Endodermal cell (in vitro differentiated cells): ENCODE results near the gene ETDC. TPM values are rescaled to one million over a fixed set of nuclear protein-coding genes. Genes with fewer than 3 reads are reported as not detected.

Experiments used
- DNase-seq: peaks from one replicate; pipeline ENCODE4 v3.0.0-alpha.2; 2017
- H3K27ac ChIP-seq: 2 replicates; pipeline ENCODE4 v1.5.1; 2013; ENCODE audit warnings: mild to moderate bottlenecking, low read depth, low read length, moderate library complexity
- H3K27me3 ChIP-seq: 2 replicates; pipeline ENCODE4 v1.6.1; 2013; ENCODE audit warnings: mild to moderate bottlenecking, low read length, moderate library complexity; ENCODE audit not compliant: insufficient read depth, control insufficient read depth, poor library complexity, severe bottlenecking
- H3K36me3 ChIP-seq: 2 replicates; pipeline ENCODE4 v1.7.0; 2013; ENCODE audit warnings: mild to moderate bottlenecking, low read length, moderate library complexity; ENCODE audit not compliant: control insufficient read depth, insufficient read depth
- H3K4me1 ChIP-seq: one replicate; pipeline ENCODE4 v1.7.0; 2013; ENCODE audit warnings: low read length; ENCODE audit not compliant: control insufficient read depth, insufficient read depth
- H3K4me3 ChIP-seq: 2 replicates; pipeline ENCODE4 v1.5.1; 2013; ENCODE audit warnings: mild to moderate bottlenecking, low read length, moderate library complexity
- H3K9ac ChIP-seq: 2 replicates; pipeline ENCODE4 v1.6.1; 2013; ENCODE audit warnings: mild to moderate bottlenecking, low read length, moderate library complexity; ENCODE audit not compliant: poor library complexity, severe bottlenecking; ENCODE audit errors: extremely low read depth
- H3K9me3 ChIP-seq: 2 replicates; pipeline ENCODE4 v1.6.1; 2013; ENCODE audit warnings: mild to moderate bottlenecking, low read length, moderate library complexity; ENCODE audit not compliant: control insufficient read depth
- H3K27ac Mint-ChIP-seq: 2 replicates; pipeline ENCODE4 v1.8.0; 2020; ENCODE audit warnings: mixed read lengths
- H3K27me3 Mint-ChIP-seq: 2 replicates; pipeline ENCODE4 v1.8.0; 2021; ENCODE audit warnings: mild to moderate bottlenecking, mixed read lengths; ENCODE audit not compliant: insufficient read depth
- H3K36me3 Mint-ChIP-seq: 2 replicates; pipeline ENCODE4 v1.8.0; 2020; ENCODE audit warnings: low read depth, mixed read lengths
- H3K4me1 Mint-ChIP-seq: 2 replicates; pipeline ENCODE4 v1.8.0; 2020; ENCODE audit warnings: mixed read lengths
- H3K4me3 Mint-ChIP-seq: 2 replicates; pipeline ENCODE4 v1.8.0; 2020; ENCODE audit warnings: mild to moderate bottlenecking, moderate library complexity, mixed read lengths
- H3K9me3 Mint-ChIP-seq: 2 replicates; pipeline ENCODE4 v1.8.0; 2020; ENCODE audit warnings: mild to moderate bottlenecking, mixed read lengths
- CTCF ChIP-seq: fragments of 200-600 bp; sonication (generic); conservative IDR thresholded peaks from 2 replicates; pipeline ENCODE4 v1.5.0; 2021; ENCODE audit warnings: antibody characterized with exemption, mild to moderate bottlenecking
- WGBS, 2 experiments: methylation state at CpG; one replicate each; pipeline versions ENCODE4 v1.1.5 to v1.1.7; 2013; ENCODE audit warnings: missing lambda C conversion rate in 2 of 2, mixed read lengths in 1 of 2; ENCODE audit not compliant: insufficient coverage in 1 of 2, insufficient read length in 1 of 2; 5-methylcytosine and 5-hydroxymethylcytosine counted together
- total RNA-seq, 2 donors: library from RNA; stranded (reverse); fragmentation: NEBNext Ultra II Directional in 1 of 2; extraction: Animal tissue kit (Norgen Biotek cat#: 25700) in 1 of 2; gene quantifications; 2 replicates in 1 of 2; 3 replicates in 1 of 2; pipeline ENCODE4 v1.2.1, GENCODE V29; 2021

The ETDC gene
- total RNA-seq, 2 donors from 2014 or later, result not detected

GRCh38 chrX:135331525-135331924, 22.2 kb downstream of the ETDC start:
- no peaks in the 10 kb centered on the region for H3K4me1 Mint-ChIP-seq
- no CpG with 5 or more reads among the region's 2 CpGs for WGBS, 2 experiments
- Histone ChIP-seq H3K4me1 (no peaks in the 10 kb centered on the region), H3K9me3 (no peaks in the 10 kb centered on the region), H3K27ac (no peak overlapping the region), H3K4me3 (no peak overlapping the region), H3K36me3 (no peaks in the 10 kb centered on the region), H3K9ac (no peak overlapping the region), H3K27me3 (no peaks in the 10 kb centered on the region)
- peaks cover 60% of the 10 kb centered on the region for H3K9me3 Mint-ChIP-seq
- DNase-seq, result no peak
- no peak for TF ChIP-seq CTCF
- H3K36me3 Mint-ChIP-seq, result peaks cover 4% of the 10 kb centered on the region
- no peak overlapping the region for H3K4me3 Mint-ChIP-seq
- H3K27me3 Mint-ChIP-seq, result no peaks in the 10 kb centered on the region
- H3K27ac Mint-ChIP-seq, result no peak overlapping the region

GRCh38 chrX:135340831-135341230, 31.6 kb downstream of the ETDC start:
- DNase-seq, result no peak
- Histone ChIP-seq H3K9me3 (no peaks in the 10 kb centered on the region), H3K4me1 (no peaks in the 10 kb centered on the region), H3K27me3 (no peaks in the 10 kb centered on the region), H3K9ac (no peak overlapping the region), H3K36me3 (no peaks in the 10 kb centered on the region), H3K27ac (no peak overlapping the region), H3K4me3 (peak overlapping the region; percentile 93)
- 90% methylated on average over 2 of the region's 2 CpGs; no CpG with 5 or more reads in 1 of the 2 experiments for WGBS, 2 experiments
- no peak overlapping the region for H3K4me3 Mint-ChIP-seq
- no peak for TF ChIP-seq CTCF
- peaks cover 73% of the 10 kb centered on the region for H3K9me3 Mint-ChIP-seq
- H3K27me3 Mint-ChIP-seq, result no peaks in the 10 kb centered on the region
- no peak overlapping the region for H3K27ac Mint-ChIP-seq
- H3K4me1 Mint-ChIP-seq, result peaks cover 18% of the 10 kb centered on the region
- peaks cover 5% of the 10 kb centered on the region for H3K36me3 Mint-ChIP-seq

- no peak overlapping the region for H3K27ac Mint-ChIP-seq
- no peak for DNase-seq
- H3K4me1 Mint-ChIP-seq, result peaks cover 14% of the 10 kb centered on the region
- no peaks in the 10 kb centered on the region for H3K27me3 ChIP-seq
- TF ChIP-seq CTCF, result no peak
- H3K9me3 ChIP-seq, result no peaks in the 10 kb centered on the region
- H3K27ac ChIP-seq, result no peak overlapping the region
- no peaks in the 10 kb centered on the region for H3K27me3 Mint-ChIP-seq
- no peaks in the 10 kb centered on the region for H3K4me1 ChIP-seq
- peaks cover 7% of the 10 kb centered on the region for H3K36me3 Mint-ChIP-seq
- peak overlapping the region; percentile 51 for H3K9ac ChIP-seq
- WGBS, 2 experiments, result 23% methylated on average over 18 of the region's 18 CpGs; no CpG with 5 or more reads in 1 of the 2 experiments
- H3K4me3 Mint-ChIP-seq, result peak overlapping the region; percentile 74
- peaks cover 26% of the 10 kb centered on the region for H3K36me3 ChIP-seq
- H3K9me3 Mint-ChIP-seq, result peaks cover 55% of the 10 kb centered on the region
- peak overlapping the region; percentile 93 for H3K4me3 ChIP-seq
Observed at GRCh38 chrX:135345107-135345589, 35.9 kb downstream of the ETDC start.
